GM21737 (cell line): ENCODE results near the gene NINJ1.

Experiments used
- ATAC-seq: cut with Tn5 transposase; IDR thresholded peaks from one replicate; pipeline ENCODE4 v1.9.1; 2021; ENCODE audit warnings: mild to moderate bottlenecking, moderate library complexity; ENCODE audit not compliant: unreplicated experiment

The NINJ1 gene

GRCh38 chr9:93133681-93134014, 403 bp downstream of the NINJ1 start:
- peak; percentile 37 for ATAC-seq

GRCh38 chr9:93132946-93133680, 938 bp downstream of the NINJ1 start:
- ATAC-seq = no peak

GRCh38 chr9:93132287-93132927, 1.6 kb downstream of the NINJ1 start:
- no peak for ATAC-seq

- no peak for ATAC-seq
Observed at GRCh38 chr9:93131599-93132286, 2.3 kb downstream of the NINJ1 start.

GRCh38 chr9:93130861-93131481, 3.1 kb downstream of the NINJ1 start:
- no peak for ATAC-seq

GRCh38 chr9:93129691-93130500, 4.2 kb downstream of the NINJ1 start:
- no peak for ATAC-seq

- no peak for ATAC-seq
Observed at GRCh38 chr9:93129286-93129685, 4.8 kb downstream of the NINJ1 start.

GRCh38 chr9:93128715-93129224, 5.3 kb downstream of the NINJ1 start:
- ATAC-seq = no peak

GRCh38 chr9:93128011-93128714, 5.9 kb downstream of the NINJ1 start:
- ATAC-seq = no peak

GRCh38 chr9:93127395-93127911, 6.6 kb downstream of the NINJ1 start:
- no peak for ATAC-seq

GRCh38 chr9:93126825-93127368, 7.2 kb downstream of the NINJ1 start:
- no peak for ATAC-seq

GRCh38 chr9:93126151-93126781, 7.8 kb downstream of the NINJ1 start:
- ATAC-seq = no peak

GRCh38 chr9:93125331-93125894, 8.6 kb downstream of the NINJ1 start:
- ATAC-seq = no peak

GRCh38 chr9:93124793-93125192, 9.3 kb downstream of the NINJ1 start:
- ATAC-seq = no peak

- no peak for ATAC-seq
Observed at GRCh38 chr9:93123561-93124283, 10.3 kb downstream of the NINJ1 start.

- no peak for ATAC-seq
Observed at GRCh38 chr9:93122721-93123221, 11.3 kb downstream of the NINJ1 start.

- no peak for ATAC-seq
Observed at GRCh38 chr9:93121316-93122241, 12.5 kb downstream of the NINJ1 start.
